ENCODE measurements around the gene SEMA4D. TPM values are rescaled to one million over a fixed set of nuclear protein-coding genes. Genes with fewer than 3 reads are reported as not detected.

Gene SEMA4D
- total and polyA plus RNA-seq, 12 donors: 2.3 to 51.0 (median 20.2) TPM

DNA sequence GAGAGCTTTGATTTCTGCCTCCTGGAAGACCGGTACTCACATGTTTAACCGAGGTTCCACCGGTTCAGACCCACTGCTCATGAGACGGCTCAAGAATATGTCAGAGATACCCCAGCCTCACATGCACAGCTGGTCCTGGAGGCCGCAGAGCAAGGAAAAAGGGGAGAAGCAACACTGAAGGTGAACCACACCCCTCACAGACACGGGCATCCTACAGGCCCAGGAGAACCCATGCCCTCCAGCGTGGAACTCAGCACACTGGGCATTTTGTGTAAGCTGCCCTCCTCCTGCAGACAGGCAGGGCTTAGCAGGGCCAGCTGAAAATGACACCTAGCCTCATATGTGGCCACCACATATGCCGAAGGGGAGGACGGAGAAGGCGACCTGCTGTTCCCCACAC, 37.4 kb downstream of the SEMA4D start:
- Histone ChIP-seq H3K36me3 (peaks cover 0 to 3% (median 0%) of the 10 kb centered on the region in 9 donors), H3K4me1 (peaks cover 0 to 80% (median 0%) of the 10 kb centered on the region in 9 donors), H3K4me3 (no peak overlapping the region), H3K27me3 (no peaks in the 10 kb centered on the region), H3K9me3 (no peaks in the 10 kb centered on the region), H3K27ac (no peak overlapping the region)
- WGBS, 2 donors: 91 to 92% methylated on average over 10 of the region's 10 CpGs
- intact Hi-C loops (cut with DNase I): loop anchor here in 1 of 10 donors (5.0 kb wide), 1 partner anchor 77 kb away; no protein-coding TSS in a partner anchor
- no peak for DNase-seq
- no peak for ATAC-seq
- TF ChIP-seq, protein P1, sequence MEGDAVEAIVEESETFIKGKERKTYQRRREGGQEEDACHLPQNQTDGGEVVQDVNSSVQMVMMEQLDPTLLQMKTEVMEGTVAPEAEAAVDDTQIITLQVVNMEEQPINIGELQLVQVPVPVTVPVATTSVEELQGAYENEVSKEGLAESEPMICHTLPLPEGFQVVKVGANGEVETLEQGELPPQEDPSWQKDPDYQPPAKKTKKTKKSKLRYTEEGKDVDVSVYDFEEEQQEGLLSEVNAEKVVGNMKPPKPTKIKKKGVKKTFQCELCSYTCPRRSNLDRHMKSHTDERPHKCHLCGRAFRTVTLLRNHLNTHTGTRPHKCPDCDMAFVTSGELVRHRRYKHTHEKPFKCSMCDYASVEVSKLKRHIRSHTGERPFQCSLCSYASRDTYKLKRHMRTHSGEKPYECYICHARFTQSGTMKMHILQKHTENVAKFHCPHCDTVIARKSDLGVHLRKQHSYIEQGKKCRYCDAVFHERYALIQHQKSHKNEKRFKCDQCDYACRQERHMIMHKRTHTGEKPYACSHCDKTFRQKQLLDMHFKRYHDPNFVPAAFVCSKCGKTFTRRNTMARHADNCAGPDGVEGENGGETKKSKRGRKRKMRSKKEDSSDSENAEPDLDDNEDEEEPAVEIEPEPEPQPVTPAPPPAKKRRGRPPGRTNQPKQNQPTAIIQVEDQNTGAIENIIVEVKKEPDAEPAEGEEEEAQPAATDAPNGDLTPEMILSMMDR (IDR thresholded peaks at IDR 0.05): no peak

DNA sequence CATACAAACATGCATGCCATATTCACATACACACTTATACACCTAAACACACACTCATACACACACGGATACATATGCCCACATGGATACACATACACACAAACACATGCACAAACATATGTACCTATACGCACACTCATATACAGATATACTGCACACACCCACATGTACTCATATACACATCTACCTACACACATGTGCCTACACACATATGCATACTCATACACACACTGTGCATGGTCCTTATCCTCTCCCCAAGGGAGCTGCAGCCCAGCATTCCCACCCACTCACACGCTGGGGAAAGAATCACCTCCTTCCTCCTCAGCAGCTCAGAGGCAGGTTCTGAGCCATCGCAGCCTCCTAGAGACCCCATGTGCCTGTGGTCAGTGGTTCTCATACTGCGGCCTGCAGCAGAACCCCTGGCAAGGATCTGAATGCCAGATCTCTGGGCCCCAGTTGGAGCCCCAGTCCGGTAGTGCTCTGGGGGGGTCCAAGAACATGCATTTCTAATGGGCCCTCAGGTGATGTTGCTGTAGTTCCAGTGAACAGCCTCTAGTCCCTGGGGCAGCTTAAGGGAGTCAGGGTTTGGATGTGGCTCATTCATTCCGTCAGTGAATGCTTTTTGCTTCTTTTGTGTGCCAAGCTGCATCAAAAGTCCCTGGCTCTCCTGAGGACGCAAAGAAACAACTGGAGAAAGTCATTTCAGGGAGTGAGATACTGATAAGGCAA, 39.0 kb downstream of the SEMA4D start:
- no peaks in the 10 kb centered on the region for H3K9me3 ChIP-seq
- TF ChIP-seq, protein P1 (IDR thresholded peaks at IDR 0.05): no peak
- H3K4me1 ChIP-seq: peaks cover 0 to 74% (median 0%) of the 10 kb centered on the region in 9 donors
- no peak for DNase-seq
- H3K4me3 ChIP-seq: no peak overlapping the region
- ATAC-seq: no peak
- no peaks in the 10 kb centered on the region for H3K27me3 ChIP-seq
- intact Hi-C loops (cut with DNase I): no loop called here
- 83 to 89% methylated on average over 8 of the region's 8 CpGs for WGBS, 2 donors
- H3K36me3 ChIP-seq: peaks cover 0 to 17% (median 0%) of the 10 kb centered on the region in 9 donors
- no peak overlapping the region for H3K27ac ChIP-seq

DNA sequence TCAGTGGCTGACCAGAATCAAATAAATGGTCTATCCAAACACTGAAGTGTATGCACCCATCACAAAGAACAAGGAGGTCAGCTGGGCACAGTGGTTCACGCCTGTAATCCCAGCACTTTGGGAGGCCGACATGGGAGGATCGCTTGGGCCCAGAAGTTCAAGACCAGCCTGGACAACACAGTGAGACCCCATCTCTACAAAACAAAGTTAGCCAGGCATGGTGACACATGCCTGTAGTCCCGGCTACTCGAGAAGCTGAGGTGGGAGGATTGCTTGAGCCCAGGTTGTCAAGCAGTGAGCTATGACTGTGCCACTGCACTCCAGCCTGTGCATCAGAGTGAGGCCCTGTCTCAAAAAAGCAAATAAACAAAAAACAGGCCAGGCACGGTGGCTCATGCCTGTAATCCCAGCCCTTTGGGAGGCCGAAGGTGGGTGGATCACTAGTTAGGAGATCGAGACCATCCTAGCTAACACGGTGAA, 40.5 kb downstream of the SEMA4D start:
- H3K27ac ChIP-seq: peak overlapping the region in 1 of 10 donors; percentile 20
- no peak for ATAC-seq
- H3K36me3 ChIP-seq: peaks cover 0 to 24% (median 0%) of the 10 kb centered on the region in 9 donors
- TF ChIP-seq, protein P1 (IDR thresholded peaks at IDR 0.05): no peak
- H3K4me3 ChIP-seq: no peak overlapping the region
- DNase-seq: no peak
- WGBS, 2 donors: 92 to 93% methylated on average over 9 of the region's 9 CpGs
- H3K27me3 ChIP-seq: no peaks in the 10 kb centered on the region
- no peaks in the 10 kb centered on the region for H3K9me3 ChIP-seq
- peaks cover 0 to 63% (median 0%) of the 10 kb centered on the region in 9 donors for H3K4me1 ChIP-seq
- intact Hi-C loops (cut with DNase I): no loop called here

DNA sequence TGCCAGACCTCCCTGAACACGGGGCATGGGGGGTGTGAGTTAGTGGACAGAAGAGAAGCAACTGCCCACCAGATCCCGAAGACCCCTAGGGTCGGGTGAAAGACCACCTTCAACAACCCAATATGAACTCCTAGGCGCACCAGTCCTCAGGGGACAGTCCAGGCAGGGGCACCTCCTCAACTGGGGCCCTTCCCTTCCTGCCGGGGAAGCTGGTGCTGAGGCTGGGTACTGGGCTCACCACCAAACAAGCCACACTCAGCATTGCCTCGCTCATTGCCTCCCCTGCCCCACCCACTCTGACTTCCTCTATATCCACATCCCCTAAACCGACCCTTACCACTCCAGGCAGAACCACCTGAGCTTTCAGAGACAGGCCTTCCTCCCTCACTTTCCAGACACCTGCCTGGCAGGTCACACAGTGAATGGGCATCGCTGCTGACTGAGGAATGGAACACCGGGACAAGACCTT, 42.5 kb downstream of the SEMA4D start:
- 85 to 90% methylated on average over 9 of the region's 9 CpGs for WGBS, 2 donors
- TF ChIP-seq, protein P1 (IDR thresholded peaks at IDR 0.05): no peak
- ATAC-seq: no peak
- H3K27me3 ChIP-seq: no peaks in the 10 kb centered on the region
- H3K27ac ChIP-seq: peak overlapping the region in 1 of 10 donors; percentile 60
- H3K36me3 ChIP-seq: peaks cover 0 to 24% (median 0%) of the 10 kb centered on the region in 9 donors
- no peak overlapping the region for H3K4me3 ChIP-seq
- H3K4me1 ChIP-seq: peaks cover 0 to 45% (median 0%) of the 10 kb centered on the region in 9 donors
- H3K9me3 ChIP-seq: no peaks in the 10 kb centered on the region
- no peak for DNase-seq
- intact Hi-C loops (cut with DNase I): no loop called here

Data from heart right ventricle (tissue), 16 donors.